Smooth muscle cell (in vitro differentiated cells): ENCODE data around the gene RPL22. TPM values are rescaled to one million over a fixed set of nuclear protein-coding genes. Genes with fewer than 3 reads are reported as not detected.

Source experiments
- DNase-seq: peaks from one replicate; lab custom pipeline; 2025; ENCODE audit not compliant: unreplicated experiment; lab: John Stamatoyannopoulos, UW
- H2AFZ ChIP-seq: fragments of 200-600 bp; sonication (generic); 2 replicates; pipeline ENCODE4 v1.6.0; 2016; ENCODE audit warnings: antibody characterized with exemption, low read depth, mild to moderate bottlenecking
- H3F3A ChIP-seq: fragments of 200-600 bp; sonication (generic); 2 replicates; pipeline ENCODE4 v1.6.0; 2017; ENCODE audit warnings: antibody characterized with exemption, low read depth
- H3K27ac ChIP-seq: fragments of 200-600 bp; sonication (generic); 2 replicates; pipeline ENCODE4 v1.5.1; 2016; ENCODE audit warnings: low read depth, mild to moderate bottlenecking
- H3K27me3 ChIP-seq: fragments of 200-600 bp; sonication (generic); 2 replicates; pipeline ENCODE4 v1.6.1; 2016; ENCODE audit warnings: low read depth, mild to moderate bottlenecking
- H3K36me3 ChIP-seq: fragments of 200-600 bp; sonication (generic); 2 replicates; pipeline ENCODE4 v1.5.1; 2016; ENCODE audit warnings: low read depth
- H3K4me1 ChIP-seq: fragments of 200-600 bp; sonication (generic); 2 replicates; pipeline ENCODE4 v1.5.1; 2016; ENCODE audit warnings: low read depth
- H3K4me2 ChIP-seq: fragments of 200-600 bp; sonication (generic); 2 replicates; pipeline ENCODE4 v1.6.0; 2016; ENCODE audit warnings: mild to moderate bottlenecking
- H3K4me3 ChIP-seq: fragments of 200-600 bp; sonication (generic); 2 replicates; pipeline ENCODE4 v1.5.1; 2016; ENCODE audit warnings: mild to moderate bottlenecking
- H3K79me2 ChIP-seq: fragments of 200-600 bp; sonication (generic); 2 replicates; pipeline ENCODE4 v1.6.0; 2016; ENCODE audit warnings: low read depth, mild to moderate bottlenecking
- H3K9ac ChIP-seq: fragments of 200-600 bp; sonication (generic); 2 replicates; pipeline ENCODE4 v1.6.0; 2016; ENCODE audit warnings: low read depth
- H3K9me3 ChIP-seq: fragments of 200-600 bp; sonication (generic); replicated peaks from 2 replicates; pipeline ENCODE4 v1.5.1; 2016; ENCODE audit warnings: low read depth
- H4K20me1 ChIP-seq: fragments of 200-600 bp; sonication (generic); 2 replicates; pipeline ENCODE4 v1.6.0; 2016; ENCODE audit warnings: low read depth
- WGBS: methylation state at CpG from one replicate; pipeline ENCODE4 v1.1.7; 2016; ENCODE audit warnings: low lambda C conversion rate; 5-methylcytosine and 5-hydroxymethylcytosine counted together
- polyA plus RNA-seq: library from polyadenylated mRNA; unstranded; fragments of >200 nt; fragmentation: Nextera tagmentation; extraction: Ambion mirVana; gene quantifications from 2 replicates; pipeline ENCODE4 v1.2.1, GENCODE V29; 2016
- total RNA-seq: library from RNA; depleted of rRNA; stranded (reverse); fragments of >200 nt; gene quantifications from 2 replicates; pipeline ENCODE4 v1.2.3, GENCODE V29; 2014
- TF ChIP-seq, protein P1 (sequence below): fragments of 200-600 bp; sonication (generic); IDR thresholded peaks from 2 replicates; pipeline ENCODE4 v1.5.1; 2017; ENCODE audit warnings: borderline replicate concordance, mild to moderate bottlenecking, antibody characterized with exemption; ENCODE audit not compliant: insufficient read depth, poor library complexity, severe bottlenecking

The RPL22 gene
- total and polyA plus RNA-seq, 2 experiments from 2014 or later: 108 TPM

DNA sequence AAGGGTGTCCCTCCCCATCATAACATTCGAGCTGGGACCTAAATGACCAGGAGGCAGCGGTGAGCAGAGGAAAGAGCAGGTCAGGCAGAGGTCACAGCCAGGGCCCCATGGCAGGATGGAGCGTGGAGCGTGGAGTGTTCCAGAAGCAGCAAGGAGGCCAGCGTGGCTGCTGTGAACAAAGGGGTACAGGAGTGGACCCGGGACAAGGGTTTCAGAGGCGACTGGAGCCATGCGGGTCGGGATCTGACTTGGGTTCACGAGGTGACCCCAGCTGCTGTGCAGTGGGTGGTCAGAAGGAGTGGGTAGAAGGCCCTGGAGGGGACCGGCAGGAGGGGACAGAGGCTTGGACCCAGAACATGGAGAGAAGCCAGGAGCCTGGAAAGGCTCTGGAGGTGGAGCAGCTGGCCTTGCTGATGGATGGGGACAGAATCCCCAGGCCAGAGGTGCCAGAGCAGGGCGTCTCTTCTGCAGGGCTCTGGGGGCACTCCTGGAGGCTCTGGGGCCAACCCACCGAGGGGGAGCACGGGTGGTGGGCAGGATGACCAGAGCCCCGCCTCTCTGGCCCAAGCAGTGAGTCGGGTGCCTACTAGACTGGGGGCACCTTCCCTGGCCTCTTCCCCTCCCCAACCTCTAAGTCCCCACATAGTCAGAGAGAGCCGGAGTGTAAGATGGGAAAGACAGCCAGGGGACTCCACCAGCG lies 21.6 kb downstream of the RPL22 start:
- TF ChIP-seq, protein P1, sequence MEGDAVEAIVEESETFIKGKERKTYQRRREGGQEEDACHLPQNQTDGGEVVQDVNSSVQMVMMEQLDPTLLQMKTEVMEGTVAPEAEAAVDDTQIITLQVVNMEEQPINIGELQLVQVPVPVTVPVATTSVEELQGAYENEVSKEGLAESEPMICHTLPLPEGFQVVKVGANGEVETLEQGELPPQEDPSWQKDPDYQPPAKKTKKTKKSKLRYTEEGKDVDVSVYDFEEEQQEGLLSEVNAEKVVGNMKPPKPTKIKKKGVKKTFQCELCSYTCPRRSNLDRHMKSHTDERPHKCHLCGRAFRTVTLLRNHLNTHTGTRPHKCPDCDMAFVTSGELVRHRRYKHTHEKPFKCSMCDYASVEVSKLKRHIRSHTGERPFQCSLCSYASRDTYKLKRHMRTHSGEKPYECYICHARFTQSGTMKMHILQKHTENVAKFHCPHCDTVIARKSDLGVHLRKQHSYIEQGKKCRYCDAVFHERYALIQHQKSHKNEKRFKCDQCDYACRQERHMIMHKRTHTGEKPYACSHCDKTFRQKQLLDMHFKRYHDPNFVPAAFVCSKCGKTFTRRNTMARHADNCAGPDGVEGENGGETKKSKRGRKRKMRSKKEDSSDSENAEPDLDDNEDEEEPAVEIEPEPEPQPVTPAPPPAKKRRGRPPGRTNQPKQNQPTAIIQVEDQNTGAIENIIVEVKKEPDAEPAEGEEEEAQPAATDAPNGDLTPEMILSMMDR: no peak
- no peaks in the 10 kb centered on the region for H3K36me3 ChIP-seq
- H3K4me2 ChIP-seq: no peak overlapping the region
- H3K4me1 ChIP-seq: peaks cover 6% of the 10 kb centered on the region
- H3F3A ChIP-seq: no peaks in the 10 kb centered on the region
- H3K27me3 ChIP-seq: peaks cover 65% of the 10 kb centered on the region
- 88% methylated on average over 18 of the region's 18 CpGs for WGBS
- H4K20me1 ChIP-seq: peaks cover 41% of the 10 kb centered on the region
- H3K4me3 ChIP-seq: no peak overlapping the region
- no peak overlapping the region for H2AFZ ChIP-seq
- H3K9ac ChIP-seq: no peak overlapping the region
- no peaks in the 10 kb centered on the region for H3K79me2 ChIP-seq
- H3K9me3 ChIP-seq: no peaks in the 10 kb centered on the region
- no peak overlapping the region for H3K27ac ChIP-seq
- DNase-seq: no peak

DNA sequence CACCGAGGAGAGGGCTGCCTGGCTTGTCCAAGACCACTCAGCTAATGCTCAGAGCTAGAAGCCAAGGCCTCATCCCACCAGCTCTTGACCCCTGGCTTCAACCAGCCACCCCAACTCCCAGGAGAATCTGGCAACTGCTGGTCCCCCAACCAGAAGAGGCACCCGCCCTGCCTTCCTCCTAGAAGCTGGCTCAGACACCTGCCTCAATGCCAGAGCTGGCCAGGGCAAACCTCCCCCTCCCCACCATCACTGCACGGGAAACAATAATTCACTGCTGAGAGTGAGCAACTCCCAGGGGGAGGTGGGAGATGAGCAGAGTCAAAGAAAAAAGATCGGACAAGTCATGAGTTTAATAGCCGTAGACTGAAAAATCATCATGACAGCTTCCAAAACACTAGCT lies 22.6 kb downstream of the RPL22 start:
- H4K20me1 ChIP-seq: peaks cover 31% of the 10 kb centered on the region
- no peak overlapping the region for H2AFZ ChIP-seq
- H3K4me1 ChIP-seq: peaks cover 6% of the 10 kb centered on the region
- no peak overlapping the region for H3K9ac ChIP-seq
- H3K79me2 ChIP-seq: no peaks in the 10 kb centered on the region
- no peaks in the 10 kb centered on the region for H3K36me3 ChIP-seq
- H3K27me3 ChIP-seq: peaks cover 54% of the 10 kb centered on the region
- no peak overlapping the region for H3K27ac ChIP-seq
- TF ChIP-seq, protein P1: no peak
- H3K4me3 ChIP-seq: no peak overlapping the region
- WGBS: 92% methylated on average over 5 of the region's 5 CpGs
- no peaks in the 10 kb centered on the region for H3F3A ChIP-seq
- no peak for DNase-seq
- no peaks in the 10 kb centered on the region for H3K9me3 ChIP-seq
- H3K4me2 ChIP-seq: no peak overlapping the region

DNA sequence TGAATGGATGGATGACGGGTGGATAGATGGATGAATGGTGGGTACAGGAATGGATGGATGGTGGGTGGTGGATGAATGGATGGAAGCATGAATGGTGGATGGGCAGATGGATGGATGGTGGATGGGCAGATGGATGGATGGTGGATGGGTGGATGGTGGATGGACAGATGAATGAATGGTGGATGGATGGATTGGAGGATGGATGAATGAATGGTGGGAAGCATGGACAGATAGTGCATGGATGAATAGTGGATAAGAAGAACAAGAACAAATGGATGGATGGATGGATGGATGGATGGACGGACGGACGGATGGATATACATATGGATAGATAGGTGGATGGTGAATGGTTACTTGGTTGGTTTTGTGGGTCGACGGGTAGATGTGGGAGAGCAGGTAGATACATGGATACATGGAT lies 24.0 kb downstream of the RPL22 start:
- no peak overlapping the region for H3K4me2 ChIP-seq
- no peaks in the 10 kb centered on the region for H3K79me2 ChIP-seq
- no peak for DNase-seq
- no peak overlapping the region for H3K27ac ChIP-seq
- TF ChIP-seq, protein P1: no peak
- H3K36me3 ChIP-seq: no peaks in the 10 kb centered on the region
- H3K27me3 ChIP-seq: peaks cover 41% of the 10 kb centered on the region
- H4K20me1 ChIP-seq: peaks cover 17% of the 10 kb centered on the region
- H3K9ac ChIP-seq: no peak overlapping the region
- H2AFZ ChIP-seq: no peak overlapping the region
- 91% methylated on average over 6 of the region's 6 CpGs for WGBS
- no peaks in the 10 kb centered on the region for H3K4me1 ChIP-seq
- no peak overlapping the region for H3K4me3 ChIP-seq
- no peaks in the 10 kb centered on the region for H3K9me3 ChIP-seq
- no peaks in the 10 kb centered on the region for H3F3A ChIP-seq
